HG03095 (cell line): ENCODE results near the gene AMIGO3.
"Not testable (repeated sequence)": the region's sequence is repeated elsewhere in the genome, so short reads cannot be mapped to it uniquely, and the experiment has no call there.

Source experiments
- ATAC-seq: cut with Tn5 transposase; IDR thresholded peaks from one replicate; pipeline ENCODE4 v1.9.1; 2021; ENCODE audit warnings: moderate library complexity; ENCODE audit not compliant: unreplicated experiment

Gene AMIGO3, protein sequence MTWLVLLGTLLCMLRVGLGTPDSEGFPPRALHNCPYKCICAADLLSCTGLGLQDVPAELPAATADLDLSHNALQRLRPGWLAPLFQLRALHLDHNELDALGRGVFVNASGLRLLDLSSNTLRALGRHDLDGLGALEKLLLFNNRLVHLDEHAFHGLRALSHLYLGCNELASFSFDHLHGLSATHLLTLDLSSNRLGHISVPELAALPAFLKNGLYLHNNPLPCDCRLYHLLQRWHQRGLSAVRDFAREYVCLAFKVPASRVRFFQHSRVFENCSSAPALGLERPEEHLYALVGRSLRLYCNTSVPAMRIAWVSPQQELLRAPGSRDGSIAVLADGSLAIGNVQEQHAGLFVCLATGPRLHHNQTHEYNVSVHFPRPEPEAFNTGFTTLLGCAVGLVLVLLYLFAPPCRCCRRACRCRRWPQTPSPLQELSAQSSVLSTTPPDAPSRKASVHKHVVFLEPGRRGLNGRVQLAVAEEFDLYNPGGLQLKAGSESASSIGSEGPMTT

DNA sequence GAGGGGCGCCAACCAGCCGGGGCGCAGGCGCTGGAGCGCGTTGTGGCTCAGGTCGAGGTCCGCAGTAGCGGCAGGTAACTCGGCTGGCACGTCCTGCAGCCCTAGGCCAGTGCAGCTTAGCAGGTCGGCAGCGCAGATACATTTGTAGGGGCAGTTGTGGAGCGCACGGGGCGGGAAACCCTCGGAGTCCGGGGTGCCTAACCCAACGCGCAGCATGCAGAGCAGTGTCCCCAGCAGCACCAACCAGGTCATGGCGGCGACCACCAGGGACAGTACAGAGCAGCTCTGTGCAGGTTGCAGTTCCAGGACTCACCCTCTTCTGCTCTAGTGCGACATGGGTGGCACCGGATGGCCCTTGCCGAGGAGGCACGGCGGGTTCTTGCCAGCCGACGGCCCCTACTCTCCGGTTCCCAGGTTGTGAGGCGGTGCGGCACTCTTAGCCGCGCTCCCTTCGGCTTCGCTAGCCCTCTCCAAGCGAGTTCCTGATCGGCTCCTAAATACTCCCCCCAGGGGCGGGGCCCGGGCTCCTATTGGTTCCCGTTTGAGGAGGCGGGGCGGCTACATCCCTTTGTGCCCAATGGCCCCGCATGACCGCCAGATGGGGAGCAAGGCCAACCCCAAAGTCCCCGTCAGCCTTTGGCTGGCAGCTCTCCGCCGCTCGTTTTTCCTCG lies at the start of gene AMIGO3:
Gene AMIGO3 (minus strand): TSS at position 471 of the 671 bp plus-strand sequence. CDS start 219 bp downstream, at position 252.
- peak; percentile 41 for ATAC-seq

DNA sequence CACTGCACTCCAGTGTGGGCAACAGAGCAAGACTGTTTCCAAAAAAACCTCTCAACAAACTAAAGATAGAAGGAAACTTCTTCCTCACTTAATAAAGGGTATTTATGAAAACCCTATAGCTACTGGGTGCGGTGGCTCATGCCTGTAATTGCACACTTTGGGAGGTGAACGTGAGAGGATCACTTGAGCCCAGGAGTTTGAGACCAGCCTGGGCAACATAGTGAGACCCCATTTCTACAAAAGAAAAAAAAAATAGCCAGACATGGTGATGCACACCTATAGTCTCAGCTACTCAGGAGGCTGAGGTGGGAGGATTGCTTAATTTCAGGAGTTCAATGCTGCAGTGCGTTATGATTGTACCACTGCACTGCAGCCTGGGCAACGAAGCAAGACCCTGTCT lies 44.5 kb upstream of the AMIGO3 start:
- no peak for ATAC-seq

DNA sequence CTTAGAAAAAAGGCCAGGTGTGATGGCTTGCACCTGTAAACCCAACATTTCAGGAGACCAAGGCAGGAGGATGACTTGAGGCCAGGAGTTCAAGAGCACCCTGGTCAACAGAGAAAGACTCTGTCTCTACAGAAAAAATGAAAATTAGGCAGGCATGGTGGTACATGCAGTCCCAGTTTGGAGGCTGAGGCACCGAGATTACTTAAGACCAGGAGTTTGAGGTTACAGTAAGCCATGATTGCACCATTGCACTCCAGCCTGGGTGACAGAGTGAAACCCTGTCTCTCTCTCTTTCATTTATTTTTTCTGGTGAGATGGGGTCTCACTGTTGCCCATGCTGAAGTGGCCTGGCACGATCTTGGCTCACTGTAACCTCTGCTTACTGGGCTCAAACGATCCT lies 42.2 kb upstream of the AMIGO3 start:
- no peak for ATAC-seq

DNA sequence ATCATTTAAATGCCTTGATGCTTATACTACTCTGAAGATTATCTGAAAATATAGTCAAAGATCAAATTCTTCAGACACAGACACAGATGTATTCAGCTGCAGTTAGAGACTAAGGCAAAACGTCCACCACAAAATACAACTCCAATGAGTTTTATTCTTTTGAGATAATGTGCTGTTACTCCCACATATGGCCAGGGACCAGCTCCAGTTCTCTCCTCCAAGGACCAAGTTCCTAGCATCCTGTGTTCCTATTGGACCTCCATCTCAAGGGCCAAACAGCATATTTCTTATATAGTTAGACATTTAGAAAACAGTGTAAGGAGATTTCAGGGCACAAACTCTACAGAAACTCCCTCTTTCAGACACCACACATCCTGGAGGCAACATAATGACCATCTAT lies 39.7 kb upstream of the AMIGO3 start:
- no peak for ATAC-seq

DNA sequence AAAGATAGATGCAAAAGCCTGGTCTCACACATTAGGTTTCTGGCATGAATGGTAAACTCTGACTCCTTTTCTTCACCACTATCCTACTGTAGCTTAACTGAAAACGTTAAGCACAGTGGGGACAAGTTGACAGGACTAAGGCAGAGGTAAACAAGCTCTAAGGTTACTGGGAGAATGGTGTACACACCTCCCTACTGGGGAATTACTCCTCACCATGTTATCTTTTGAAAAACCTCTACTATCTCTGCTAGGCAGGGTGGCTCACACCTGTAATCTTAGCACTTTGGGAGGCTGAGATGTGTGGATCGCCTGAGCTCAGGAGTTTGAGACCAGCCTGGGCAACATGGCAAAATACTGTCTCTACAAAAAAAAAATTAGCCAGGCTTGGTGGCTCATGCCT lies 37.7 kb upstream of the AMIGO3 start:
- ATAC-seq, result no peak

DNA sequence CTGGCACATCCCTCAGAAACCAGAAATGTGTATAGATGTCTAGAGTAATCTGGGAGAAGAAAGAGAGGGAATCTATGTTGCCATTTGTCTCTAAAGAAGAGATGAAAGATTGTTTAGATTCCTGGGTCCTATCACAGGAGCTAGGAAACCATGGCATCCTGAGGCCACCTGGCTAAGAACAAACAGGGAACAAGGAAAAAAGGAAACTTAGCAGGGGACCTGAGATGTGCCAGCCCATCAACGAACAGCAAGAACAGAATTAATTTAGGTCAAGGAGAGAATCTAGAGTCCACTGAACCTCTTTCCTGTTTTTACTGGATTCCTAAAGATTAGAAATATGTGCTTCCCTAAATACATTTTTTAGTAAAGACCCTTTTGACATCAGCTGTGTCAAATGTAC lies 36.6 kb upstream of the AMIGO3 start:
- no peak for ATAC-seq

DNA sequence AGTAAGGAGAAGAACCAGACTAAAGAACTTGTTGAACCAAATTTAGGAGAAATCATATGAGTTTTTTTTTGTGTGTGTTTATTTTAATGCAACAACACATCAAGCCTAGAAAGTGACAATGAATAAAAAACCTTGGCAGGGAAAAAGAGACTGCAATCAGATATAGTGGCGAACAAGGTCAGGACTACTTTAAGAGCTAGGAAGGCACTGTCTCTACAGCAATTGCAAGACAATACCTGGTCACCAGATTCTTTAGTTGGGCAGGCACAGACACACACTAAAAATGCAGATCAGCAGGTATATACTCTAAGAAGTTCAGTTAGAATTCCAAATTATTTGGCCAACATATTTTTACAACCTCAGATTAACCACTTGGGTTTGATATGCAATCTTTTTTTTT lies 35.1 kb upstream of the AMIGO3 start:
- no peak for ATAC-seq

DNA sequence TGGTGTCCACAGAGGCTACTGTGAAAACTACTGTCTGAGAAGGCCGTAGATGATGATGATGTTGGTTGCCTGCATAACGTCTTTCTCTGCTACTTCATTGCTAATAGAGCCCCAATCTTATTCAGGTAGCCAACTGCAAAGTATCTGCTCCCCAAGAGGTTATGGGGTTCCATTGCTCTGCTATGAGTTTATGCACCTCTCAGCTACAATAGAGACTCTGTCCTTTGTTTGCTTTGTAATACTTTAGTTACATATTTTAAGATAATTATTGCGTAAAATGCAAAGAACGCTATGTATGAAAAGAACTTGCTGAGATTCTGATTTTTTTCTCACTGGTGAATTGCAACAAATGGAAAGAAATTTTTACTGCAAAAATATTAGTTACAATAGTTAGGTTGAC lies 32.0 kb upstream of the AMIGO3 start:
- no peak for ATAC-seq

DNA sequence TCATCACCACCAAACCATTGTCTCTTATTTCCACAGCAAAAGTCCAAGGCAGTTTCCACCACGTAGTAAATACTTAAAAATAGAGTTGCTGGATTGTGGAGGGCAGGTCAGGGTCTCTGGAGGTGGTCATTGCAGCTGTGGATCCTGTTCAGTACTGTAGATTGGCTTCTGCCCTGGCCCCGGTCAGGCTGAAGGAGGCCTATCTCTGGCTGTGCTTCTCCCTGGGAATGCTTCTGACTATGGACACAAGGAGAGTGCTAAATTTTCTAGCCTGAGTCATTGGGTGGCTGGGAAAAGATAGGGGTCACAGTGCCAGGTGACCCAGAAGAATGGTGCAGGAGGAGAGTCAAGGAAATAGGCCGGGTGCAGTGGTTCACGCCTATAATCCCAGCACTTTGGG lies 30.6 kb upstream of the AMIGO3 start:
- no peak for ATAC-seq

DNA sequence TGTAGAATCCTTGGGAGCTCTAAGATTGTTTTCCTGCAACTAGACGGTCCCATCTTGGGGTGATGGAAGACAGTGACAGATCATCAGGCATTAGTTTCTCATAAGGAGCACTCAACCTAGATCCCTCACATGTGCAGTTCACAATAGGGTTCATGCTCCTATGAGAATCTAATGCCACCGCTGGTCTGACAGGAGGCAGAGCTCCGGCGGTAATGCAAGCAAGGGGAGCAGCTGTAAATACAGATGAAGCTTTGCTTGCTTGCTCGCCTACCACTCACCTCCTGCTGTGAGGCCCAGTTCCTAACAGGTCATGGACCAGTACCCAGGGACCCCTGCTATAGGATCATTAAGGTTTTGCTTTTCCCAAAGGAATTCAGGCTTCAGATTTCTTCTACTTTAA lies 29.4 kb upstream of the AMIGO3 start:
- not testable (repeated sequence) for ATAC-seq

DNA sequence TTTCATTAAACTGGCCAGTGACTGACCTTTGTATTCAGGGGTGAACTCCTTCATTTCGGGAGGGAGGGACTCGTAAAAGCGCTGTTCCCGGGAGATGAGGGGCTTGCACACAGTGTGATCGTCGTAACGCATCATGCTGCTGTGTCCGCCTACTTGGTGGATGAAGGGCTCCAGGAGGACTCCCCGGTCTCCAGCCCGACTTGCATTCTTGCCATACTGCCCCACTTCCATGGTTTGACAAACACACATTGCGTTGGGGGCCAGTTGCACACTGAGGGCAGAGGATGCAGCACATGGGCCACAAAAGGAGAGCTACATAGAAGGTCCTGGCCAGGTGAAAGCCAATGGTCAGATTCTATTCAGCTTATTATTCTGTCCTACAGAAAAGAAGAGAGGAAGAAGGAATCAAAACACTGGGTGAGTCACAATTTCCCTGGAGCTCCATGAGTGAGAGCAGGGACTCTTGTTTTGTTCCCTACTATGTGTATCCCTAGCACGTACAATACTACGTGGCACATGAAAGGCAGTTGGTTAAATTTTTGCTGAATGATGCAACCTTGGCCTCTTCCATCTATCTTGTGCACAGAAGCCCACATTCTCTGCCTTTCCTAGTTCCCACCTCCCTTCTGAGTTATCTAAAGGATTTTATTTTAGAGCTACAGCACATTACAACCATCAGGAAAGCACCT lies 28.5 kb upstream of the AMIGO3 start:
- no peak for ATAC-seq

DNA sequence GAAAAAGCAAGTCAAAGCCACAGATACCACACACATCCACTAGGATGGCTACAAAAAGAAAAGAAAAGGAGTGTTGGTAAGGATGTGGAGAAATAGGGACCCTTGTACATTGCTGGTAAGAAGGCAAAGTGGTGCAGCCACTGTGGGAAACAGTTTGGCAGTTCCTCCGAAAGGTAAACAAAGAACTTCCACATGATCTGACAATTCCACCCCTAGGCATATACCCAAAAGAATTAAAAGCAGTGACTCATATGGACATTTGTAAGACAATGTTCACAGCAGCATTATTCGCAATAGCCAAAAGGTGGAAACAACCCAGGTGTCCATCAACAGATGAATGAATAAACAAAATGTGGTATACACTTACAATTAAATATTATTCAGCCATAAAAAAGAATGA lies 26.5 kb upstream of the AMIGO3 start:
- ATAC-seq, result no peak

DNA sequence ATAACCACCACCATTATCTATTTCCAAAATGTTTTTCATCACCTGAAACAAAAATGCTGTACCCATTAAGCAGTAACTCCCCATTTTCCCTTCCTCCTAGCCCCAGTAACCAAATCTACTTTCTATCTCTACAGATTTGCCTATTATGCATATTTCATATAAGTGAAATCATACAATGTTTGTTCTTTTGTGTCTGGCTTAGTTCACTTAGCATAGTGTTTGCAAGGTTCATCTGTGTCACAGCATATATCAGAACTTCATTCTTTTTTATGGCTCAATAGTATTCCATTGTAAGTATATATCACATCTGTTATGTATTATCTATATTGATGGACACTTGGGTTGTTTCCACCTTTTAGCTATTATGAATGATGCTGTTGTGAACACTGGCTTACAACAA lies 20.9 kb upstream of the AMIGO3 start:
- ATAC-seq, result no peak

DNA sequence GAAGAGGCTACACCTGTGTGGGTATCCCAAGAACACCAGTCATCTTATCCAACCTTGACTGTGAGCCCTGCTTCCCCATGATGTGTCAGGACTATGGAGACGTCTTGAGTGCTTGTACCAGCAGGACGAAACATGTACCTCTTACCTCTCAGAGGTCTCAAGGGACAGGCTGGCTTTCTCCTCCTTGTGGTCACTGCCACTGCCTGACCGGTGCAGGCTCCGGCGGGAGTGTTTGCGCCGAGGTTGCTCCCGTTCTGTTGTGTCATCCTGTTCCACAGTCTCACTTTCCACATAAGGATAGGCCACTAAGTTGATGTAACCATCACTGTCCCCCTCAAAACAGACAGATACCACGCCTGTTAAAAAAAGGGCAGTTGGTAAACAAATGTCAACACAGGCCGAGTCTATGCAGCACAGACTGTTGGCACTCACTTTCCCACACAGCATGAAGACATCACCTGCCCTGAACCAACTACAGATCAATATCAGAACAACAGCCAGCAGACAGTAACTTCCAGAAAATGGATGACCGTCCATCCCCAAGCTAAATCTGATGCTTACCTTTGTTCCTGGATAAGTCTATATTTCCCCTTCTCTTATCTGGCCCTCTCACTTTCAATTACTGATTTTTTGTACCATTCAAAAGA lies 18.7 kb upstream of the AMIGO3 start:
- no peak for ATAC-seq

DNA sequence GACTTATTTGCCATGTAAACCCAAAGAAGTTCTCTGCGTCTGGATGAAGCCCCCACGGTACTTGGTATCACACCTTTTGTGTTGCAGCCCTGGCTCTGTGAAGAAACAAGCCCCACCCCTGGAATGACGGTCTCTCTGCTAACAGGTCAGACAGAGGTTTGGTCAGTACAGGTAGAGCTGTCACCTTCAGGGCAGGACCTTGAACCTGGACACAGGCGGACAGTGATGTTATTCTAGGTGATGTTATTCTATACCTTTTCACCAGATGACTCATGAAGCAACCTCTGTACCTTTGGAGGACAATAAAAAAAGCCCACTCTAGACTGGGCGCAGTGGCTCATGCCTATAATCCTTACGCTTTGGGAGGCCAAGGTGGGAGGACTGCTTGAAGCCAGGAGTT lies 15.3 kb upstream of the AMIGO3 start:
- no peak for ATAC-seq

DNA sequence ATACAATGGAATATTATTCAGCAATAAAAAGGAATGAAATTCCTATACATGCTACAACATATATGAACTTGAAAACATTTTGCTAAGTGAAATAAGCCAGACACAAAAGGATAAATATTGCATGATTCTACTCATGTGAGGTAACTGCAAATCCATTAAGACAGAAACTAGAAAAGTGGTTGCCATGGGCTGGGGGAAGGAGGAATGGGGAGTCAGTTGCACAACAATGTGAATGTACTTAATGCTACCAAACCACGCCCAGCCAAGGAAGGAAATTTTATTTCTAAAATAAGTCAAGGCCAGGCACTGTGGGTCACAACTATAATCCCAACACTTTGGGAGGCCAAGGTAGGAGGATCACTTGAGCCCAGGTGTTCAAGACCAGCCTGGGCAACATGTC lies 14.1 kb upstream of the AMIGO3 start:
- no peak for ATAC-seq

DNA sequence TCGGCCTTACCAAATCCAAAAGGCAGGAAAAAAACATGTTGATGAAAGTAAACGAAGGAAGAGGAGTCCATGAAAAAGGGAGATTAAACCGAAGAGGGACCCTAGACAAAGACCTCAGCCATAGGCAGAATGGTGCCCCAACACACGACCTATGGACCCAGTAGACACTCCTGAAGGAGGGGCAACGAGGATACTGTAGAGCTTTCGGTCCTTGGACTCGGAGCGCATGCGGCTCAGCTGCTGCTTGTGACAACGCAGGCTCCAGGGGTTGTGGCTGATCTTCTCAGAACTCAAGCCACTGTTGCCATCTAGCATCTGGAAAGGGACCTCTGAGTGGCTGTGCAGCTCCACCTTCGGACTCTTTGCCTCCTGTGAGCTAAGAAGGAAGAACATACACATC lies 13.1 kb upstream of the AMIGO3 start:
- no peak for ATAC-seq

DNA sequence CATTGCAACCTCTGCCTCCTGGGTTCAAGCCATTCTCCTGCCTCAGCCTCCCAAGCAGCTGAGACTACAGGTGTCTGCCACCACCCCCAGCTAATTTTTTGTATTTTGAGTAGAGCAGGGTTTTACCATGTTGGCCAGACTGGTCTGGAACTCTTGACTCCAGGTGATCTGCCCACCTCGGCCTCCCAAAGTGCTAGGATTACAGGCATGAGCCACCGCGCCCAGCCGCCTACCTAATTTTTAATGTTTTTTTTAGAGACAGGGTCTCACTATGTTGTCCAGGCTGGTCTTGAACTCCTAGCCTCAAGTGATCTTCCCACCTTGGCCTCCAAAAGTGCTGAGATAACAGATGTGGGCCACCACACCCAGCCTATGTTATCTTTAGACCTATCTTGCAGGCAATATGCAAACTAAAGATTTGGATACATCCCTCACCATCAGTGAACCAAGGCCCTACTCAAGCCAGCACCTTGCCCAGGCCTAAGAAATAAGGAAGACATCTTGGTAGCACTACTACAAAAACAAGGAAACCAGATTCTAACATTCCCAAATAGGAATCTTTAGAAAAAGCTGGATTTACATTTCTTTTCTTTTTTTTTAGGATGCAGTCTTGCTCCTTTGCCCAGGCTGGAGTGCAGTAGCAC lies 10.6 kb upstream of the AMIGO3 start:
- ATAC-seq, result no peak

DNA sequence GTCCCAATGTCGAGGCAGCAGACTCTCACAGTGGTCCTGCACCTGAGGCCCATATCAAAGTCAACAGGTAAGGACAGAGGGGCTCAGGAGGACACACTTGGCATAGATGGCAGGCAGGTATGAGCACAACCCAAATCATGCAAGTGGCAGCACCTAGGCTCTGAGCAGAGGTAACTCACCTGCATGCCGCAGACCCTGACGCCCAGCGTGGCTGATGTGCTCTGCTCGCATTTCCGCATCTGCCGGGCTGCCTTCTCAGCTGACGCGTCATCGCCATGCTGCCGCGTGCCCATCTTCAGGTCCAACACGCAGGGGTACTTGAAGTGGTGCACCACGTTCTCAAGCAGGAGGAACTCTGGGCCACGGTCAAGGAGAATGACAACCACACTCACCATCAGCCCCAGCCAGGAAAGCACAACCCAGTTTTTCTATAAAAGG lies 8.5 kb upstream of the AMIGO3 start:
- no peak for ATAC-seq

DNA sequence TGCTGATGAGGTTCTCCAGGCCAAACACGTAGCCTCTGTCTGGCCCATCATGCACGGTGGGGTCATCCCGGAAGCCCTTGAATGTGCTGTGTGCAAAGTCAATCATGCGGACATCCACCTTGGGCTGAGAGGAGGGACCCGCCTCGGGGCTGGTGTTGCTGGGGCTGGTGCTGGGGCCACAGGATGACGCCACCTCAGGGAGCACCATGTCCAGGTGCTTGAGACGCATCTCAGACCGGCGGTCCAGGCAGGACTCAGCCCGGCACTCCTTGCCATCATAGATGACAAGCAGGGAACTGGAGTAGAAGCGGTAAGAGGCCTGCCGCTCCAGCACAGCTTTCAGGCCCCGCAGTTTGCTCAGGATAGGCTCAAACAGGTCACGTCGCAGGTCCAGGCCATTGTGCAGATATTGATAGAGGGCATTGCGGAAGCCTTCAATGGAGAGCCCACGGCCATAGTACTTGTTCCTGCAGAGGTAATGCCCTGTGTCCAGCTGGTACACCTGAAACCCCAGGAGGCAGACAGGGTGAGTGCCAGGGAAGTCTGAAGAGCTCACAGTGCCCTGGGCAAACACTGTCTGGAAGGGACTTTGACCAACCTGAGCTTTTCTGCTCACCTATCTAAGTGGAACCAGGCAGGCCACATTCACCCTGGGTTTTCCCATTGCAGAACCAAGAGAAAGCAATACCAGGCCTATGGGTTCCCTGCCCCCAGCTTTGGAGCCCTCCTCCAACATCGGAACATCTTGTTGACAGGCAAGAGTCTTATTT lies 7.9 kb upstream of the AMIGO3 start:
- no peak for ATAC-seq
